Hematopoietic multipotent progenitor cell treated with erythropoietin and hydrocortisone succinate and interleukin-3 and kit ligand, for 6 days (in vitro differentiated cells): ENCODE measurements around the gene EIF3K.
"Not testable (repeated sequence)": the region's sequence is repeated elsewhere in the genome, so short reads cannot be mapped to it uniquely, and the experiment has no call there.

ENCODE experiments used
- DNase-seq: peaks from one replicate; pipeline ENCODE4 v3.0.0-alpha.2; 2015

The EIF3K gene, protein sequence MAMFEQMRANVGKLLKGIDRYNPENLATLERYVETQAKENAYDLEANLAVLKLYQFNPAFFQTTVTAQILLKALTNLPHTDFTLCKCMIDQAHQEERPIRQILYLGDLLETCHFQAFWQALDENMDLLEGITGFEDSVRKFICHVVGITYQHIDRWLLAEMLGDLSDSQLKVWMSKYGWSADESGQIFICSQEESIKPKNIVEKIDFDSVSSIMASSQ

DNA sequence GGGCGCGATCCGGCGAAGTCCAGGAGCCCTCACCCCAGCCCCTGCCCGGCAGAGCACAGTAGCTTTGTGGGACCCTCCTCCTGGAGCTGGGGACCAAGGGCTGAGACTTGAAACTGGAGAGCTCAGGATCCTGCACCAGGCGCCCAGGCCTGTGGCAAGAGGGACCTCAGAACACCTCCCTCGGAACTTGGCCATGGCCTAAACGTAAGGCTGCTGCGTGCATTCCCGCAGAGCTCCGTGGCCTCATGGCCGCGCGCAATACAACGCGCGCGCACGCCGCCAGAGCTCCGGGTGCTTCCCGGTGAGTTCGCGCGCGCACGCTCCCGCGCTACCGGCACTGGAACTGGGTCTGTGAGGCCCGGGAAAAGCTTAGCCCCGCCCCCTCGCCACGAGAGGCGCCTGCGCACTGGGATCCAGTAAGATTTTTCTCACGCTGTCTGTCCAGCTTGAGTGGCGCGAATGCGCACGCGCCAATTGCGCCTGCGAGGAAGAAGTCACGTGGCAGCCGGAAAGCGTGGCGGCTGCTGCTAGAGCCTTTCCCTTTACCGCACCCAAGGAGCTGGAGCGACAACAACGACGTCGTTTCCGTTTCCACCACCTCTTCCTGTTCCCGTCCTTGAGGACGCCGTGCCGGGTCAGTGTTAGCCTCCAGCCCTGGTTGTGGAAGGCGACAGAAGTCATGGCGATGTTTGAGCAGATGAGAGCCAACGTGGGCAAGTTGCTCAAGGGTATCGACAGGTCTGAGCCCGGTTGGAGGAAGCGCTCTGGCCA lies at the start of gene EIF3K:
EIF3K (plus strand) TSS at position 599 of the 771 bp plus-strand sequence; CDS start at position 680, 81 bp downstream.
- peak; percentile 99 for DNase-seq

DNA sequence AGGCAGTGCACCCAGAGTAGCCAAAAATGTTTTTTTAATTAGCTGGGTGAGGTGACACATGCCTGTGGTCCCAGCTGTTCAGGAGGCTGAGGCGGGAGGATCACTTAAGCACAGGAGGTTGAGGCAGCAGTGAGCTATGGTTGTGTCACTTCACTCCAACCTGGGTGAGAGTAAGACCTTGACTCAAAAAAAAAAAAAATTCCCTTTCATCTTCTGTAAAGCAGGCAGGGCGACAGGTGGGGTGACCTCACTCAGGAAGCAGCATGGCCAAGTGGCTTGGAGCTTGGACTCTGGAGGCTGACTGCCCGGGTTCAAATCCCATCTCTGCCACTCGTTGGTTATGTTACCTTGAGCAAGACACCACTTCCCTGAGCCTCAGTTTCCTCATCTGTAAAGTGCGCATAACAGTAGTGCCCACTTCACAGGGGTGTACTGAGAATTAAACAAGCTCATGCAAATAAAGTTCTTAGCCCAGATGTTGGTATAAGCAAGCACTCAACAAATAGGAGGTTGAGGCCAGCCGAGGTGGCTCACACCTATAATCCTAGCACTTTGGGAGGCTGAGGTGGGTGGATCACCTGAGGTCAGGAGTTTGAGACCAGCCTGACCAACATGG lies 49.5 kb upstream of the EIF3K start:
- no peak for DNase-seq

DNA sequence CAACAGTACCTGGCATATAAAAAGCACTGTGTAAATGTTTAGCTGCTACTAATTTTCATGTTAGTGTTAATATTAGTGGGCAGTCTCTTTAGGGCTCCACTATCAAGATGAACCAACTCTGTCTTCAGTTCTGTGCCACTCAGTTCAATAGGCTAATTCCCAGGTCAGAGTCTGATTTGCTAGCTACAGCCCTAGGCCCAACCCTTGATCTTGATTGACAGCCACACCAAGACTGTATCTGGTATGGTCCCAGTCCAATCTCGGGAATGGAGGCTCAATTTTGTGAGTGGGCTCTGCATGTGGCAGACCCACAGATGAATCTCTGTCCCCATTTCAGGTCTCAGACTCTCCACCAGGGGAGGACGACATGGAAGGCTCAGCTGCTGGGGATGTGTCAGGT lies 47.3 kb upstream of the EIF3K start:
- no peak for DNase-seq

DNA sequence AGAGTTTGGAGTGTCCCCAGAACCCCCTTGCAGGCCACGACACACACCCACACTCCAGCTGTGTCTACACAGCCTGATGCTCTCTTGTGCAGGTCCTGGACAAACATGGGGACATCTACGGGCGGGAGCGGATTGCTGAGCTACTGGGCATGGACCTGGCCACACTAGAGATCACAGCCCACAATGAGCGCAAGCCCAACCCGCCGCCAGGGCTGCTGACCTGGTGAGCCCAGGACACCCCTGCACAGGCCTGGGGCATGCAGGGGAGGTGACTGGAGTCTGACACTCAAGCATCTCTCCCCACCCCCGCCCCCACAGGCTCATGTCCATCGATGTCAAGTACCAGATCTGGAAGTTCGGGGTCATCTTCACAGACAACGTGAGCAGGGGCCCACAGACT lies 41.2 kb upstream of the EIF3K start:
- no peak for DNase-seq

DNA sequence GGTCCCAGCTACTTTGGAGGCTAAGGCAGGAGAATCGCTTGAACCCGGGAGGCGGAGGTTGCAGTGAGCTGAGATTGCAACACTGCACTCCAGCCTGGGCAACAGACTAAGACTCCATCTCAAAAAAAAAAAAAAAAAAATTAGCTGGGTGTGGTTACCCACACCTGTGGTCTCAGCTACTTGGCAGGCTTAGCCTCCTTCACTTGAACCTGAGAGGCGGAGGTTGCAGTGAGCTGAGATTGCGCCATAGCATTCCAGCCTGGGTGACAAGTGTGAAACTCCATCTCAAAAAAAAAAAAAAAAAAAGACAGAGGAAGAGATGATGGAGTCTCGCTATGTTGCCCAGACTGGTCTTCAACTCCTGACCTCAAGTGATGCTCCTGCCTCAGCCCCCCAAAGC lies 39.7 kb upstream of the EIF3K start:
- DNase-seq: not testable (repeated sequence)

DNA sequence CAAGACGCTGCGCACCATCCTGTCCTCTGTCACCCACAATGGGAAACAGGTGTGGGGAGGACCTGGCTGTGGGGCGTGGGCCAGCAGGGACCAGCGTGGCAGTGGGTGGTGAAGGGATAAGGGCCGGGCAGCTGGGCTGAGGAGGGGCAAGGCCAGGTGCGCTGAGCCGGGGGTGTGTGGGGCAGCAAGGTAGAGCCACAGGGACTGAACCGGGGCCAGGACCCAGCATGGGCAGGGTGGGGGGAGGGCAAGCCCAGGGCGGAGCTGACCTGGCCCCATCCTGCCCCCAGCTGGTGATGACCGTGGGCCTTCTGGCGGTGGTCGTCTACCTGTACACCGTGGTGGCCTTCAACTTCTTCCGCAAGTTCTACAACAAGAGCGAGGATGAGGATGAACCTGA lies 38.9 kb upstream of the EIF3K start:
- DNase-seq: no peak

DNA sequence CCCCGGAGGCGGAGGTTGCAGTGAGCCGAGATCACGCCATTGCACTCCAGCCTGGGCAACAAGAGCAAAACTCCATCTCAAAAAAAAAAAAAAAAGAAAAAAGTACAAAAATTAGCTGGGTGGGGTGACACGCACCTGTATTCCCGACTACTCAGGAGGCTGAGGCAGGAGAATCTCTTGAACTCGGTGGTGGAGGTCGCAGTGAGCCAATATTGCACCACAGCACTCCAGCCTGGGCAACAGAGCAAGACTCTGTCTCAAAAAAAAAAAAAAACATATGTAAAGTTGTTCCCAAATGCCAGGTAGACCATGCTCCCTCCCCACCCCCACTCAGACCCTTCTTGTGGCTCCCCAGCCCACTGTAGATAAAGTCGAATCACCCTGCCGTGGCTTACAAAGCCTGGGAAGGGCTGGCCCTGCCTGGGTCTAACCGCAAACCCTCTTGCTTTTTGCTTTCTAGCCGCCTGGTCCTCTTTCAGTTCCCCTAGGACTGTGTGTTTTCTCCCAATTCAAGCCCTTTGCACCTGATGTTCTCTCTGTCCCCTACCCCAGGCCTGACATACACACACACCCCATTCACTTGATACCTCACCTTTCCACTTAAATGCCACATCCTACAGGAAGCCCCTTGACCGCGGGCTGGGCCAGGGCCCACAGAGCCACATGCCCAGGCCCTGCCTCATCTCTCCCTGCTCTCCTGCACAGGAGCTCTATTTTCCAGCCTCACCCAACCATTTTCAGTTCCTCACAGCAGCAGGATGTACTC lies 35.6 kb upstream of the EIF3K start:
- no peak for DNase-seq

DNA sequence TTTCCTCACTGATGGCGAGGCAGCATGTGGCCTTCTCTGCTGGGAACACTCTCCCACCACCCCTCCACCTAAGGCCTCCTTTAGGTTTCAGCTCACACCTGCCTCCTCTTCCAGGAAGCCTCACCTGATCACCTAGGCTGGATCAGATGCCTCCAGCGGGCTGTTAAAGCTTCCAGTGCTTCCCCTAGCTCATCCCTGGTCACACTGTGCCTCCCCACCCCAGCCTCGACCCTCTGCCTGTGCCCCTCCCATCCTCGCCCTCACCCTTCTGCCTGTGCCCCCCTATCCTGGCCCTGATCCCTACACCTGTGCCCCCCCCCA lies 35.0 kb upstream of the EIF3K start:
- DNase-seq: no peak

DNA sequence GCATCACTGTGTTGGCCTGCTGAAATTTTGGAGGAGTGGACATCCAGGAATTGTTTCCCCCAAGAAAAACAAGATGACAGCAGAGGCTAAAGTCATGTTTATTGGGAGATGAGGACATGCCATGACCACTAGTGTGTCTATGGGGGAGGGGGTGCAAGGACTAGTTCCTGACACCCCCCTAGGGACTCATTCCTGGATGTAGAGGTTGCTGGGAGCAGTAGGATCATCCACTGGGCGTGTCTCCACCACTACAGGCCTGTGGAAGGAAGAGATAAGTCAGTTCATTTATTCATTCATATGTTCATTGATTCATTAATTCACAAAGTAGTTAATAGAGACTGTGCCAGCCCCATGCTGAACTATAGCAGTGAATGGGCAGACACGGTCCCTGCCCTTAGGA lies 31.4 kb upstream of the EIF3K start:
- no peak for DNase-seq

DNA sequence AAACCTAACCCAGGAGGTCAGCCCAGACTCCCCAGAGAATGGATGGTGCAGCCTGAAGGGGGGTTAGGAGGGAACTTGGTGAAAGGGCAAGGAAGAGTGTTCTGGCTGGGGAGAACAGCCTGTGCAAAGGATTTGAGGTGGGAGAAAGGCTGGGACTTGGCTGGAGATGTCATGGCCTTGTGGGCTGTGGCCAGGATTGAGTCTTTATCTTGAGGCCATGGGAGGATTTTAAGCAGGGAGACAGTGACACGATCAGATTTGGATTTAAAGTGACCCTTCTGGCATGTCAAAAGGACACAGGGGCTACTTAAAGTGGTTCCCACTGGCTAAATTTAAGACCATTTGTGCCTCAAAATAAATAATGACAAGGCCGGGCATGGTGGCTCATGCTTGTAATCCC lies 30.9 kb upstream of the EIF3K start:
- no peak for DNase-seq

DNA sequence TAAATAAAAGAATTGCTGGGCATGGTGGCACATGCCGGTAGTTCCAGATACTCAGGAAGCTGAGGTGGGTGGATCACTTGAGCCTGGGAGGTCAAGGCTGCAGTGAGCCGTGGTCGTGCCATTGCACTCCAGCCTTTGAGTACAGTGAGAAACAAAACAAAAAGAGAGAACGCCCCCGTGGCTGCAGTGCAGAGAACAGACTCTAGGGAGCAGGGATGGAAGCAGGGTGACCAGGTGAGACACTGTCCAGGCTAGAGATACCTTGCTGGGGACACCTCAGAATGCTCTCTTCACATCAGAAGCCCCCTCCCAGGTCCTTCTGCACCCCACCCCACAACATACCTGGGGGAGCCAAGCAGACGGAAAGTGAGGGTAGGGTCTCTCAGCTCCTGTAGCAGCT lies 26.0 kb upstream of the EIF3K start:
- DNase-seq: no peak

DNA sequence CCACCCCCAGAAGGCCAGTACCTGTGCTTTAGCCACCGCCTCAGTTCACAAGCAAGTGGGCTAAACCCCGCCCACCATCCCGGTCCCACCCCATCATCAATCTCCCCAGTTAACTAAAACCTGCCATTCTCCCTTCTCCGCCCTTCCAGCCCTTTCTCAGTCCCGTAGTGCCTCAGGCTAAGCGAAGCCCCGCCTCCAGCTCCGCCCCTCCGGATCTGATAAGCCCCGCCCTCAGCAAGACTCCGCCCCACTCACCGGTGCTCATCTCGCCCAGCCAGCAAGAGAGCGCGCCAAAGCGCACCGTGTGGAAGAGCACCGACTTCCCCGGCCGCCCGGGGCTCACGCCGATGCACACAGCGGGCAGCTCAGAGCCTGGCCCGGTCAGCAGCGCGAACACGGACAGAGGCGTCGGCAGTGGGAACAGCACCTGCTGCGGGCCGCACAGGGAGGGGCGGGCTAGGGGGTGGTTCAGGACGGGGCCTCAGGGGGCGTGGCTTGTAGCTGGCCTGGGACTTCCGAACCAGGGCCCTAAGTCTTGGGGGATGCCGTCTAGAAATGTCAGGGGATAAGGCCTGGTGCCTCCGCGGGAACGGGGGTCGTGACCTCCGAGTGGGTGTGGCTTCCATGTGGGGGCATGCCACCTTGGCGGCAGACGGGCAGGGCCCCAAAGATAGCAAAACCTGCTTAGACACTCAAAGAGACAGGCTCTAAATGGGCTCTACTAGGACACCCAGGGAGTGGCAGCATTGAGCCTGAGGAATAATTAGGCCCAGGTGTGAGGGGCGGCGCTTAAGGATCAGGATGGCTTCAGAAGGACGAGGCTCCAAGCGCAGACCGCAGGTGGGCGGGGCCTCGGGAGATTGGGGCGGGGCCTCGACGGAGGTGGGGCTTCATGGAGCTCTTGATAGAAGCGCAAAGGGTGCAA lies 22.7 kb upstream of the EIF3K start:
- peak; percentile 62 for DNase-seq

DNA sequence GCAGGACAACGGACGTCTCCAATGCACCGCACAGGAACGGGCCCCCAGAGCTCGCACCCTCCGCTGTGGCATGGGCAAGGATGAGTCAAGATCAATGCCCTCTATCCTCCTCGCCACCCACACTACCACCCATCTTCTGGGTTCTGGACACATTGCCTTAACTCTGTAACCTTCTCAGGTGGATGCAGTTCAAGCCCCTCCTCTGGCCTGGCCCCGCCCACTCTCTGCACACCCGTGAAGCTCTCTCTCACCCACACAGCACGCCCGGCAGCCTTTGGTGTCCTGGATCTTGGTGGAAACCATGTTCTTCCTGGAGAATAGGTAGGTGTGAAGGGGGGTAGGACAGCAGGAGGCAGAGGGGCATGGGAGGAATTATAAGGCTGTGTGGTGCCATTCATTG lies 21.9 kb upstream of the EIF3K start:
- no peak for DNase-seq

DNA sequence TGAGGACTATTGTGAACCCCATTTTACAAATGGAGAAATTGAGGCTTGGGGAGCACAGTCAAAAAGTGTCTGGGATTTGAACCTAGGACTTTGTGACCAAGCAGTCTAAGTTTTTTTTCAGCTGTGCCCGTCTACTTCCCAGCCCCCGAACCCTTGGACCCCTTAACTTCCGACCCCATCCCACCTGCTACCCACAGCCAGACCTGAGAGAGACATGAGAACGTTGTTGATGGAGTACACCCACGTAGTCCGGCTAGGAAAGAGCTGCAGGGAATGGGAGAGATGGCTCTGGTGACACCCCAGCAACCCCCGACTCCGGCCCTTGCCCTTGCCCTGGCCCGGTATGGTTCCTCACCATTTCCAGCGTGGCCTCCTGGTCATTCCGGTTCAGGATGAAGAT lies 19.3 kb upstream of the EIF3K start:
- no peak for DNase-seq

DNA sequence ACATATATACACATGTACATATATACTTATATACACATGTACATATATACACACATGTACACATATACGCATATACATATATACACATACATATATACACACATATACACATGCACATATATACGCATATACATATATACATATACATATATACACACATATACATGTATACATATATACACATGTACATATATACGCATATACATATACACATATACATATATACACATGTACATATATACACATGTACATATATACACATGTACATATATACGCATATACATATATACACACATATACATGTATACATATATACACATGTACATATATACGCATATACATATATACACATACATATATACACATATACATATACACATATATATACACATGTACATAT lies 16.1 kb upstream of the EIF3K start:
- DNase-seq: not testable (repeated sequence)

DNA sequence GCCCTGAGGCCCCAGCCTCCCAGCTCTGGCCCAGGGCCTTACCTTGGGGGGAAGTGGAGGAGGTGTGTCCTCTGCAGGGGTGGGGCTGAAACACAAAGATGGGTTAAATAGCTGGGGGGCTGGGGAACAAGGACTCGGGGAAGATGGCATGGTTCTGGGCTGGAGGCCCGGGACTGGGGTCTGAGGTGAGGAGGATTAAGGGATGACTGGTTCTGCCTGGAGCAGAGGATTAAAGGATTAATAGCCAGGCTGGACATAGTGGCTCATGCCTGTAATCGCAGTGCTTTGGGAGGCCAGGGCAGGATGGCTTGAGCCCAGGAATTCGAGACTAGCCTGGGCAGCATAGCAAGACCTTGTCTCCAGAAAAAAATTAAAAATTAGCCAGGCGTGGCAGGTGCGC lies 12.9 kb upstream of the EIF3K start:
- no peak for DNase-seq

DNA sequence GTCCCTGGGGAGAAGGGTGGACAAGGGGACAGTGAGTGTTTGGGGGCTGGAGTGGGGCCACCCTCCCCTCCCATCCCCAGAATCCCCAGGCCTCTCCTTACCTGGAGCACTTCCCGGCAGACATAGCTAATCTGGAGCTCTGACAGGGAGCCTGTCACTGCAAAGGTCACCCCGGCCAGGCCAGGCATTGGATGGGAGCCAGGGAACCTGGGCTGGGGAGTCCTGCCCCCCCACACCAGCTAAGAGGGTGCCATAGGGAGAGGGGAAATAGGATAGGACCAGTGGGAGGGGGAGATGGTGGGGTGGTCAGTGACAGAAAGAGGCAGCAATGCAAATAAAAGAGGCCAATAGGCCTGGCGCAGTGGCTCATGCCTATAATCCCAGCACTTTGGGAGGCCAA lies 4.7 kb upstream of the EIF3K start:
- no peak for DNase-seq

DNA sequence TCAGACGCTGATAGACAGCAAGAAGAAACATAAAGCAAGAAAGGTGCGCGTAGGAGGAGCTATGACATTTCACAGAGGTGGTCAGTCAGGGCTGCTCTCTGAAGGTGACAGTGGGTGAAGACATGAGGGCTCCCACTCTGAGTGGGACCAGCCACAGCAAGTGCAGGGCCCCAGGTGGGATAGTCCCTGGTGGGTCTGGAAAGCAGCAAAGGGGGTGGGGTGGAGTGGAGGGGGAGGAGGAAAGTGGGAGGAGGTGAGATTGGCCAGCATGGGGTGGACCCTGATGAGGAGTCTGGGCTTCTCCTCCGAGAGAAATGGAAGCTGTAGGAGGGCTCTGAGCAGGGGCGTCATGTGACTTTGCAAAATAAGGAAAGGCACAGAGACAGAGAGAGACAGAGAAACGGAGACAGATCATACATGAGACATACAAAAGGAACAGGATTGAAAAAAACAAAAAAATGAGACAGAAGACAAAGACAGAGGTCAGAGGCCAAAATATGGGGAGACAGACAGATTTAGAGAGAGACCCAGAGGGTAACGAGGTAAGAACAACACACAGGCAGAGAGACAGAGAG lies 3.9 kb upstream of the EIF3K start:
- DNase-seq: no peak

DNA sequence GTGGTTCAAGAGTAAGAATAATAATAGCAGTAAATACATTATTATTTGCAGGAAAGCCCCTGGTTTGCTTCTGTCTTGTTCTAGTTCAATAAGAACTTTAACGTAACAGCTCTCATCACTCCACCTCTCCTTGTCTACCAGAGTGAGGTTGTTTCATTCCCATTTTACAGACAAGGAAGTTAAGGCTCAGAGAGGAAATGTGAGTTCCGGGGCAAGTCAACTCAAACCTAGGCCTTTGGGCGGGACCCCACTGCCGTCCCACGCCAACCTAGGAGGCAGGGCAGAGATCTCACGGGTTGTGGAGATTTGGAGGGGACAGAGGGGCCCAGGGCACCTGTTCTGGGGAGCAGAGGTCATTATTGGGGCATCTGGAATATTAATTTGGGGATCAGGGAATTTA lies 2.7 kb upstream of the EIF3K start:
- no peak for DNase-seq

DNA sequence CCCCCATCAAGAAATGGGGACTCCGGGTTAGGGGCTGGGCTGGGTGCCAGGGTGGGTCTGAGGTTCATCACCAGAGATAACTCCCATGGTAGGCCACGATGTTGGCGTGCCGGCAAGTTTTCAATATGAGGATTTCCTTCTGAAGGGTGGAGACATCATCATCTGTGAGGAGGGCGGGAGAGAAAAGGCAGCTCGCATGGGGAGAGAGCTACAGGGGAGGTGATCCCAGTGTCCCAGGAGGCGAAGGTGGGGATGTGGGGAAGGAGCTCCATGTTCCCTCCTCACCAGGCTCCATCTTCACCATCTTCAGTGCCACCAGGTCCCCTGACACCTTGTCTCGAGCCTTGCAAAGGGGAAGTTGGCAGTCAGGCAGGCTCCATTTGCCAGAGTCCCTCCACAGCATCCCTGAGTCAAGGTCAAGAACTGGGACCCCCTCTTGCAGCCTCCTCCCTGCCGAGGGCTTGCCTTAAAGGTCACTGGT lies 1.7 kb upstream of the EIF3K start:
- peak; percentile 40 for DNase-seq

DNA sequence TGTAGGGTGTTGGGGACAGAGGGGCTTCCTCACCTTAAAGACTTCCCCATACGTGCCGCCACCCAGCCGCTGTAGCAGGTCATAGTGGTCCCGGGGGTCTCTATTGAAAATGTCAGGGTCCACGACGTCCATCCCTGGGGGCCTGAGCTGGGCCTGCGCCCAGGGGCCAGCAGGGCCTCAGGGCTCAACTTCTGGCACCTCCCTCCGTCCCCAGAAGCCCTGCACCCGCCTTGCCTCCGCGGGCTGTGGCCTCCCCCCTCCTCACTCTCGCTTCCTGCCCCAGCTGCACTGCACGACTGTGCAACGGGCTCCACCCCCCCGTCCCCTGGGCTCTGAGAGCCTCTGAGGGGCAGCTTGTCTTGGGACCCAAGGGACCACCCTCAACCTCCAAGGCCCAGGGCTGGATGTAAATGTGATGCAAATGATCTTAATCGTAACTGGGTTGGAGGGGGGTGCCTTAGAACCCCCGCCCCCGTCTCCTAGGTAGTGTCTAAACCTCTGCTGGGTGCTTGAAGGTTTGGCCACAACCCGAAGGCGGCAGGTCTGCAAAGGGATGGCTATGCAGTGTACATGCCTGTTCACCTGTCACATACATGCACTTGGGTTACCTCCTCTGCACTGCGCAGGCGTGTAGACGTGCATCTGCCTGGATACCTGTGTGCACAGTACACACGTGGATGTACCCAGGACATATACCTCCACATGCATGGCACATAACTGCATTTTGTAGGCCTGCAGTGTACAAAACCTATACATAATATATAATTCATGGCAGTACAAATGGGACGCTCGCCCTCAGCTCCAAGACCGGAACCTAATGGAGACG lies 1.0 kb upstream of the EIF3K start, which contains the start of gene MAP4K1:
MAP4K1 (minus strand) TSS at position 190 of the 826 bp plus-strand sequence; CDS start at position 132, 58 bp downstream.
- peak; percentile 72 for DNase-seq
